AG04449 (cell line): ENCODE results near the gene SHKBP1.

Experiments used
- CTCF ChIA-PET: fragments of 350-600 bp; formaldehyde crosslinking; extraction: SDS; loops from one replicate; lab custom pipeline; 2021; ENCODE audit warnings: antibody characterized with exemption; lab: Yijun Ruan, JAX
- POLR2A ChIA-PET: fragments of 400-600, 350-600 bp; formaldehyde crosslinking; extraction: SDS; loops from one replicate; lab custom pipeline; 2020; ENCODE audit warnings: antibody characterized with exemption, inconsistent platforms; lab: Yijun Ruan, JAX
- DNase-seq: peaks from one replicate; pipeline ENCODE4 v3.0.0-alpha.2; 2010; ENCODE audit warnings: low read depth, low spot score
- H3K4me3 ChIP-seq: 2 replicates; pipeline ENCODE4 v1.5.1; 2011; ENCODE audit warnings: low read depth, mild to moderate bottlenecking, control low read depth, low read length
- CTCF ChIP-seq: IDR thresholded peaks from one replicate; pipeline ENCODE4 v1.5.1; 2011; ENCODE audit warnings: mild to moderate bottlenecking, moderate library complexity, low read length, control low read depth, inconsistent platforms; ENCODE audit not compliant: insufficient read depth; ENCODE audit errors: missing control alignments

The SHKBP1 gene

GRCh38 chr19:40632311-40633036 is 55.8 kb downstream of the SHKBP1 start:
- no peak overlapping the region for H3K4me3 ChIP-seq
- CTCF ChIA-PET: interaction anchor here (0.6 to 7.9 kb wide), 12 partner anchors 11 to 327 kb away, joined by 3 to 139 read pairs (median 25); partner anchors contain the start of gene LTBP4

GRCh38 chr19:40633207-40633606 is 56.5 kb downstream of the SHKBP1 start:
- DNase-seq: peak; percentile 26
- POLR2A ChIA-PET: interaction anchor here (0.6 to 1.3 kb wide), 3 partner anchors 18 to 212 kb away, joined by 3 to 5 read pairs (median 3); no protein-coding TSS in a partner anchor
- no peak overlapping the region for H3K4me3 ChIP-seq
- CTCF ChIA-PET: interaction anchor here (0.6 to 7.9 kb wide), 14 partner anchors 11 to 328 kb away, joined by 3 to 139 read pairs (median 22); partner anchors contain the start of gene LTBP4
- no peak for TF ChIP-seq CTCF

More at GRCh38 chr19:40632311-40633036, 55.8 kb downstream of the SHKBP1 start:
- no peak for TF ChIP-seq CTCF
- POLR2A ChIA-PET: interaction anchor here (0.6 to 1.2 kb wide), 2 partner anchors 18 to 29 kb away, joined by 3 to 5 read pairs; no protein-coding TSS in a partner anchor
- DNase-seq: no peak

GRCh38 chr19:40638327-40638726 is 61.7 kb downstream of the SHKBP1 start:
- POLR2A ChIA-PET: no interaction called here
- CTCF ChIA-PET: interaction anchor here (0.7 to 1.6 kb wide), 4 partner anchors 8 to 473 kb away, joined by 3 to 6 read pairs (median 4); no protein-coding TSS in a partner anchor
- no peak for DNase-seq
- H3K4me3 ChIP-seq: no peak overlapping the region
- no peak for TF ChIP-seq CTCF

GRCh38 chr19:40639638-40639982 is 62.9 kb downstream of the SHKBP1 start:
- CTCF ChIA-PET: interaction anchor here (1.6 kb wide), 1 partner anchor 9 kb away, joined by 6 read pairs; no protein-coding TSS in a partner anchor
- POLR2A ChIA-PET: no interaction called here
- no peak overlapping the region for H3K4me3 ChIP-seq
- DNase-seq: no peak
- TF ChIP-seq CTCF: no peak

GRCh38 chr19:40640744-40641143 is 64.1 kb downstream of the SHKBP1 start:
- ChIA-PET CTCF (interaction anchor here (0.8 kb wide), 2 partner anchors 11 to 111 kb away, joined by 3 read pairs; no protein-coding TSS in a partner anchor), POLR2A (no interaction called here)
- DNase-seq: no peak
- no peak overlapping the region for H3K4me3 ChIP-seq
- TF ChIP-seq CTCF: no peak
